Left lobe of liver (tissue), 2 donors: ENCODE data around the gene CHTOP. TPM values are rescaled to one million over a fixed set of nuclear protein-coding genes. Genes with fewer than 3 reads are reported as not detected.
"Not testable (repeated sequence)": the region's sequence is repeated elsewhere in the genome, so short reads cannot be mapped to it uniquely, and the experiment has no call there.

Experiments
- ATAC-seq: fragments of 200-7000 bp; cut with Tn5 transposase; one replicate; pipeline ENCODE4 v1.9.1; 2020; ENCODE audit warnings: mild to moderate bottlenecking, moderate library complexity
- DNase-seq: peaks from one replicate; pipeline ENCODE4 v3.0.0-alpha.2; 2020; ENCODE audit warnings: low spot score
- total RNA-seq: library from RNA; stranded (reverse); gene quantifications from one replicate; pipeline ENCODE4 v1.2.1, GENCODE V29; 2021
- donor health status: DM: no; HTN: no; CAD: no; lungs with moderate emphysema.
- donor health status: DM: no; HTN: yes; CAD: no.

The CHTOP gene
- total RNA-seq, result 24.5 TPM

GRCh38 chr1:153633754-153634665 is at the start of gene CHTOP:
CHTOP (plus strand) TSS chr1:153634066; CDS start chr1:153636589, 2,523 bp downstream.
- DNase-seq (peak; percentile 99), ATAC-seq (peak; percentile 94)

GRCh38 chr1:153585006-153585405 is 48.9 kb upstream of the CHTOP start:
- ATAC-seq (no peak), DNase-seq (no peak)

- DNase-seq, result no peak
- no peak for ATAC-seq
Measured at GRCh38 chr1:153586347-153586746, 47.5 kb upstream of the CHTOP start.

GRCh38 chr1:153587314-153587713 is 46.6 kb upstream of the CHTOP start:
- ATAC-seq, result peak; percentile 18
- no peak for DNase-seq

- not testable (repeated sequence) for ATAC-seq, DNase-seq
Measured at GRCh38 chr1:153588033-153588432, 45.8 kb upstream of the CHTOP start.

GRCh38 chr1:153588482-153588881 is 45.4 kb upstream of the CHTOP start:
- ATAC-seq, result no peak
- no peak for DNase-seq

- DNase-seq, result no peak
- no peak for ATAC-seq
Measured at GRCh38 chr1:153592748-153593147, 41.1 kb upstream of the CHTOP start.

- DNase-seq (no peak), ATAC-seq (no peak)
Measured at GRCh38 chr1:153597206-153597605, 36.7 kb upstream of the CHTOP start.

- no peak for ATAC-seq
- DNase-seq, result no peak
Measured at GRCh38 chr1:153598309-153599172, 35.3 kb upstream of the CHTOP start.

GRCh38 chr1:153599847-153600246 is 34.0 kb upstream of the CHTOP start:
- DNase-seq, result no peak

GRCh38 chr1:153602749-153603148 is 31.1 kb upstream of the CHTOP start:
- ATAC-seq (no peak), DNase-seq (no peak)

More at GRCh38 chr1:153599847-153600246, 34.0 kb upstream of the CHTOP start:
- ATAC-seq, result no peak

GRCh38 chr1:153606194-153606593 is 27.7 kb upstream of the CHTOP start:
- DNase-seq (no peak), ATAC-seq (no peak)

GRCh38 chr1:153607381-153607780 is 26.5 kb upstream of the CHTOP start:
- no peak for ATAC-seq
- no peak for DNase-seq

GRCh38 chr1:153608089-153608682 is 25.7 kb upstream of the CHTOP start:
- DNase-seq (no peak), ATAC-seq (no peak)

- ATAC-seq (peak; percentile 84), DNase-seq (peak; percentile 94)
Measured at GRCh38 chr1:153608742-153609584, 24.9 kb upstream of the CHTOP start.

GRCh38 chr1:153609585-153609907 is 24.3 kb upstream of the CHTOP start:
- ATAC-seq (no peak), DNase-seq (no peak)

GRCh38 chr1:153610334-153610733 is 23.5 kb upstream of the CHTOP start:
- no peak for DNase-seq

GRCh38 chr1:153610811-153611301 is 23.0 kb upstream of the CHTOP start:
- DNase-seq, result no peak

More at GRCh38 chr1:153610334-153610733, 23.5 kb upstream of the CHTOP start:
- ATAC-seq, result no peak

GRCh38 chr1:153611356-153611755 is 22.5 kb upstream of the CHTOP start:
- DNase-seq (no peak), ATAC-seq (no peak)

More at GRCh38 chr1:153610811-153611301, 23.0 kb upstream of the CHTOP start:
- no peak for ATAC-seq

- no peak for DNase-seq
Measured at GRCh38 chr1:153612111-153612754, 21.6 kb upstream of the CHTOP start.

More at GRCh38 chr1:153612111-153612754, 21.6 kb upstream of the CHTOP start:
- ATAC-seq, result no peak
